Activated CD8-positive, alpha-beta memory T cell treated with anti-CD3 and anti-CD28 coated beads, Interleukin-2, amount 50 U/mL, for 48 hours (primary cell): ENCODE data around the gene HNRNPK.

Source experiments
- DNase-seq: peaks from one replicate; pipeline ENCODE4 v3.0.0-alpha.2; 2020

Gene HNRNPK

GRCh38 chr9:83979812-83980394 is at the start of gene HNRNPK:
Gene HNRNPK, minus strand, starts transcription at chr9:83980215. Its CDS starts 1,963 bp downstream, at chr9:83978252.
- DNase-seq = peak; percentile 100

- DNase-seq = no peak
These were observed 47.2 kb upstream of the HNRNPK start for GRCh38 chr9:84027201-84027600.

GRCh38 chr9:84024041-84024575 is 44.1 kb upstream of the HNRNPK start:
- no peak for DNase-seq

GRCh38 chr9:84007662-84008061 is 27.6 kb upstream of the HNRNPK start:
- no peak for DNase-seq

- DNase-seq = no peak
These were observed 23.2 kb upstream of the HNRNPK start for GRCh38 chr9:84003246-84003645.

GRCh38 chr9:84002344-84002743 is 22.3 kb upstream of the HNRNPK start:
- DNase-seq = no peak

GRCh38 chr9:84001621-84002020 is 21.6 kb upstream of the HNRNPK start:
- no peak for DNase-seq

- no peak for DNase-seq
These were observed 20.2 kb upstream of the HNRNPK start for GRCh38 chr9:84000186-84000585.

- DNase-seq = no peak
These were observed 19.3 kb upstream of the HNRNPK start for GRCh38 chr9:83999141-83999918.

GRCh38 chr9:83996126-83996525 is 16.1 kb upstream of the HNRNPK start:
- no peak for DNase-seq

- no peak for DNase-seq
These were observed 12.9 kb upstream of the HNRNPK start for GRCh38 chr9:83992901-83993300.

- DNase-seq = no peak
These were observed 12.4 kb upstream of the HNRNPK start for GRCh38 chr9:83992407-83992806.

GRCh38 chr9:83991355-83991754 is 11.3 kb upstream of the HNRNPK start:
- DNase-seq = no peak

GRCh38 chr9:83988411-83988810 is 8.4 kb upstream of the HNRNPK start:
- DNase-seq = no peak

- no peak for DNase-seq
These were observed 7.4 kb upstream of the HNRNPK start for GRCh38 chr9:83987402-83987791.

GRCh38 chr9:83986765-83987401 is 6.9 kb upstream of the HNRNPK start:
- no peak for DNase-seq

- DNase-seq = no peak
These were observed 6.2 kb upstream of the HNRNPK start for GRCh38 chr9:83986195-83986594.

- DNase-seq = no peak
These were observed 1.3 kb upstream of the HNRNPK start for GRCh38 chr9:83981126-83981871.

GRCh38 chr9:83980395-83981125 is 545 bp upstream of the HNRNPK start, which contains the start of gene RMI1:
Gene RMI1, plus strand, starts transcription at chr9:83980805. Its CDS starts 20,182 bp downstream, at chr9:84000987.
- DNase-seq = peak; percentile 99

- peak; percentile 93 for DNase-seq
These were observed 813 bp downstream of the HNRNPK start for GRCh38 chr9:83978992-83979811.

GRCh38 chr9:83977196-83977595 is 2.8 kb downstream of the HNRNPK start:
- no peak for DNase-seq
